A549 treated with DMSO at 1 μM for 4 hours (cell line): Measurements from ENCODE around the gene GATM. TPM values are rescaled to one million over a fixed set of nuclear protein-coding genes. Genes with fewer than 3 reads are reported as not detected.

Experiments
- total RNA-seq: library from RNA; stranded (reverse); fragments of 200-300 nt; extraction: Qiagen RNA extraction; gene quantifications from 5 replicates; pipeline ENCODE4 v1.2.3, GENCODE V29; 2022; ENCODE audit warnings: low read depth

Gene GATM, protein sequence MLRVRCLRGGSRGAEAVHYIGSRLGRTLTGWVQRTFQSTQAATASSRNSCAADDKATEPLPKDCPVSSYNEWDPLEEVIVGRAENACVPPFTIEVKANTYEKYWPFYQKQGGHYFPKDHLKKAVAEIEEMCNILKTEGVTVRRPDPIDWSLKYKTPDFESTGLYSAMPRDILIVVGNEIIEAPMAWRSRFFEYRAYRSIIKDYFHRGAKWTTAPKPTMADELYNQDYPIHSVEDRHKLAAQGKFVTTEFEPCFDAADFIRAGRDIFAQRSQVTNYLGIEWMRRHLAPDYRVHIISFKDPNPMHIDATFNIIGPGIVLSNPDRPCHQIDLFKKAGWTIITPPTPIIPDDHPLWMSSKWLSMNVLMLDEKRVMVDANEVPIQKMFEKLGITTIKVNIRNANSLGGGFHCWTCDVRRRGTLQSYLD
- total RNA-seq: 2.3 to 3.1 TPM (median 2.5 TPM) in 5 replicates

DNA sequence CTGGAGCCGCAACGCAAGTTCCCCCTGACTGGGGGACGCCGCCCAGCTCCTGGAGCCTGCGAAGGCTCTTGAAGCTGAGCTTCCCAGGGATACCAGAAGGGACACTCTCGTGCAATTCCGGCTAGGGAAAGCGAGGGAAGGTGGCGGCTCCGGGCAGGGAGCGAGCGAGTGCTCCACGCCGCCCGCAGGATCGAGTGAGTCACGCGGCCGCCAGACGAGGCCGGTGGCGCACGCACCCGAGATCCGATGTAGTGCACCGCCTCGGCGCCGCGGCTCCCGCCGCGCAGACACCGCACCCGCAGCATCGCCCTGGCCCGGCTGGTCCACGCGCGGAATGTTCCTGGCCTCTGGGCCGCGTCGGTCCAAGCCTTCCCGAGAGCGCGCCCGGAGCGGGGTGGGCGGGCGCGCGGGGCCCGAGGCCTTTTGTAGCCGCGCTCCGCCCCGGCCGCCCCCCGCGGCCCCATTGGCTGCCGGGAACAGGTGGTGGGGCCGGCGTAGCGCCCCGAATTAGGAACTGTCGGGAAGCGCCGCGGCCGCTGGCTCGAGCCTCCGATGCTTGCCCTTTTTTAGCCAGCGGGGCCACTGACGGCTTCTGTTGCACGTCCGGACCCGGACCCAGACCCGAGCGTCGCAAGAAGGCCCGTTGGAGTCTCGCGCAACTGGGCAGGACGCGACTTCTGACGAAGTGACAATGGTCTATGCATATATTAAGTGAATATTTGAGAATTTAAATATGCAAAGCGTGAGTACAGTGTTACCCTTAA, at the start of gene GATM:
GATM (minus strand) TSS at position 396 of the 764 bp plus-strand sequence; CDS start at position 305, 91 bp downstream.

Other genes starting within 250 kb of the GATM start
- gene DUOXA1, start 248.7 kb downstream of the GATM start, total RNA-seq: 0.08 to 0.18 TPM (median 0.17 TPM) in 5 replicates
- not detected in 5 replicates for gene DUOX1, start 248.6 kb downstream of the GATM start, total RNA-seq
- gene SHF, start 190.6 kb downstream of the GATM start, total RNA-seq: 0.62 to 1.0 TPM (median 0.83 TPM) in 5 replicates
- not detected in 5 replicates for gene SLC28A2, start 126.3 kb downstream of the GATM start, total RNA-seq
- 1.7 to 2.1 TPM (median 1.8 TPM) in 5 replicates for gene SLC30A4, start 144.2 kb upstream of the GATM start, total RNA-seq
- 18.6 to 24.3 TPM (median 22.2 TPM) in 5 replicates for gene BLOC1S6, start 208.8 kb upstream of the GATM start, total RNA-seq